NCI-H524 (cell line): ENCODE results near the gene PCGF3.
"Not testable (repeated sequence)": the region's sequence is repeated elsewhere in the genome, so short reads cannot be mapped to it uniquely, and the experiment has no call there.

Source experiments
- DNase-seq, 2 experiments: peaks; one replicate each; lab custom pipeline; 2025; lab: John Stamatoyannopoulos, UW

PCGF3 gene

GRCh38 chr4:742742-743311 is 37.2 kb downstream of the PCGF3 start:
- DNase-seq, result peak in 1 of 2 experiments; percentile 65

- no peak for DNase-seq
Measured at GRCh38 chr4:743463-744211, 38.0 kb downstream of the PCGF3 start.

- DNase-seq, result no peak
Measured at GRCh38 chr4:744212-744841, 38.7 kb downstream of the PCGF3 start.

GRCh38 chr4:747546-748170 is 42.0 kb downstream of the PCGF3 start:
- DNase-seq, result no peak

- DNase-seq, result no peak
Measured at GRCh38 chr4:748461-748860, 42.8 kb downstream of the PCGF3 start.

GRCh38 chr4:749698-750666 is 44.4 kb downstream of the PCGF3 start:
- DNase-seq, result no peak

- DNase-seq, result no peak
Measured at GRCh38 chr4:751676-752075, 46.0 kb downstream of the PCGF3 start.

GRCh38 chr4:752196-752861 is 46.7 kb downstream of the PCGF3 start:
- peak; percentile 66 to 82 for DNase-seq

GRCh38 chr4:753186-753585 is 47.6 kb downstream of the PCGF3 start:
- not testable (repeated sequence) for DNase-seq

- no peak for DNase-seq
Measured at GRCh38 chr4:754221-755120, 48.8 kb downstream of the PCGF3 start.

GRCh38 chr4:757111-757510 is 51.5 kb downstream of the PCGF3 start:
- no peak for DNase-seq

- not testable (repeated sequence) for DNase-seq
Measured at GRCh38 chr4:759810-760209, 54.2 kb downstream of the PCGF3 start.

GRCh38 chr4:760616-761015 is 55.0 kb downstream of the PCGF3 start:
- DNase-seq, result no peak

GRCh38 chr4:761086-761485 is 55.5 kb downstream of the PCGF3 start:
- DNase-seq, result no peak

GRCh38 chr4:761739-762138 is 56.1 kb downstream of the PCGF3 start:
- DNase-seq, result no peak

GRCh38 chr4:762211-763190 is 56.9 kb downstream of the PCGF3 start:
- no peak for DNase-seq

GRCh38 chr4:763191-763810 is 57.7 kb downstream of the PCGF3 start:
- no peak for DNase-seq

GRCh38 chr4:763922-764321 is 58.3 kb downstream of the PCGF3 start:
- no peak for DNase-seq
